ENCODE data around the gene TSFM.
"Not testable (repeated sequence)": the region's sequence is repeated elsewhere in the genome, so short reads cannot be mapped to it uniquely, and the experiment has no call there.

The TSFM gene

DNA sequence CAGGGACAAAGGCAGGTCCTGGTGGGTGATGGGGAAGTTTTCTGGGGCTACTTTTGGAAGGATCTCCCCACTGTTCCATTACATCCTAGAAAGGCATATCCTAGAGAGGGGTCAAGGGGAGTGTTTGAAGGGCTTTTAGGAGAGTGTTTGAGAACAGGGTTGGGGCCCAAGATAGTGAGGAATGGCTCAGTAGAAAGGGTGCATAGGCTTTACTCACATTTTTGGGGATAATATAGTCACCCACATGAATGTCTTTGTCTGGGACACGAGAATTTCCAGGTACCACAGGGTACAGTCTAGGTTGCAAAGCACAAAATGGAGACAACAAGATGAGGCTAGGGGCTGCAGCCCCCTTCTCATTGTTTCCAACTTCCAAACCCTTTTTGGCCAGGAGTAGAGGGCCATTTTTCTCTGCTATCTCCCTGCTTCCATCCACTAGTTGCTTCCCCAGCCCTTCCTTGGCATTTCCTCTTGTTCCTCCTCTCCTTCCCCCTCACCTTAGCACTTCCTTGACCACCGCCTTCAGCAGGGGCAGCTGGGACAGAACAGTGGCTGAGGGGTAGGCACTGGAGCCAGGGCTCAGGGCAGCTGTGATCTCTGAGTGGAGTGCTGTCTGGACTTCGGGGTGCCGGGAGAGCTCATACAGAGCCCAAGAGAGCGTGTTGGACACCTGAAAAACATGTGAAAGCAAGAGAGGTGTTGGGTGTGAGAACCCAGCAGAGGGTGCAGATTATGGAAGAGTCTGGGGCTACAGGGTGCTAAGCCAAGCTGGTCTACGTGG is 18.5 kb upstream of the TSFM start:
- no peak for DNase-seq (ENCODE audit: low spot score)

DNA sequence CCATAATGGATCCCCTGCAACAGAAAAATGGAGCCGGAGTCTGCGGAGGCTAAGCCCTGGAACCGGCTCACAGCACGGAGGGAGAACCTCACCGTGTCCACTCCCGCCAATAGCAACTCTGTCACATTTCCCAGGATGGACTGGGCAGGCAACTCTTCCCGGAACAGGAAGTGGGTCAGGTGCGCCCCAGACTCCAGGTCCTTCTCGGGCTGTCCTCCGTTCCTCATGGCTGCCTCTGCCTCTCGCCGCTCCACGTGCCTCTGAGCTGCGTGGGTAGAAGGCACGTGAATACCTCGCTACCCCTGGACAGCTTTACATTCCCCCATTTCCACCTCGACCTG is 18.0 kb upstream of the TSFM start:
- no peak for DNase-seq (ENCODE audit: low spot score)

DNA sequence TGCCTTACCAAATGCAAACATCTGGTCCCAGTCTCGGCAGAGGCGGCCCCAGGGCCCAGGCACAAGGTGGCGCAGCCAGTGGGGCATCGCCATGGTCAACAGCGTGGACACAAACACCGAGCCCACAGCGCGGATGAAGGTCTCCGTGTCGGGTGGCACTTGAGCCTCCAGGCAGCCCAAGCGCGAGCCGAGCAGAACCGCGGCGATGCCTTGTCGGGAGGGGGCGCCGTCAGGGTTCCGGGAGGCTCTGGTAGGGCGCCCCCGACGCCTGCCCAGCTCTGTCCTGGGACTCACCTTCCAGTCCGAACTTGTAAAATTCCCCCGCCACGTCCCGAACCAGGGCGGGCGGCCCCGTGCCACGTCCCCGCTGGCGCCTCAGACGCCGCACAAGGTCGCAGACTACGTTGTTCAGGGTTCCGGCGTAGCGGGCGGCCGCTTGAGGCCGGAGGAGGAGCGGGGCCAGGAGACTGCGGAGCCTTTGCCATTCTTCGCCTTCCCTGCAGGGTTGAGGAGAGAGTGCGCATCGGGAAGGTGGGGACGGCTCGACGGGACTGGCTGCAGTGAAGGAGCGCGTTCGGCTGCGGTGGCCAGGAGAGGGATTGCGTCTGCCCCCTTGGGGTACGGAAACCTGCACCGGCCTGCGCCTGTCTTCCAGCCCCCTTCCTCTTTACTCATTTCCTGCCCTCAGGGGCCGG is 17.4 kb upstream of the TSFM start:
- no peak for DNase-seq (ENCODE audit: low spot score)

DNA sequence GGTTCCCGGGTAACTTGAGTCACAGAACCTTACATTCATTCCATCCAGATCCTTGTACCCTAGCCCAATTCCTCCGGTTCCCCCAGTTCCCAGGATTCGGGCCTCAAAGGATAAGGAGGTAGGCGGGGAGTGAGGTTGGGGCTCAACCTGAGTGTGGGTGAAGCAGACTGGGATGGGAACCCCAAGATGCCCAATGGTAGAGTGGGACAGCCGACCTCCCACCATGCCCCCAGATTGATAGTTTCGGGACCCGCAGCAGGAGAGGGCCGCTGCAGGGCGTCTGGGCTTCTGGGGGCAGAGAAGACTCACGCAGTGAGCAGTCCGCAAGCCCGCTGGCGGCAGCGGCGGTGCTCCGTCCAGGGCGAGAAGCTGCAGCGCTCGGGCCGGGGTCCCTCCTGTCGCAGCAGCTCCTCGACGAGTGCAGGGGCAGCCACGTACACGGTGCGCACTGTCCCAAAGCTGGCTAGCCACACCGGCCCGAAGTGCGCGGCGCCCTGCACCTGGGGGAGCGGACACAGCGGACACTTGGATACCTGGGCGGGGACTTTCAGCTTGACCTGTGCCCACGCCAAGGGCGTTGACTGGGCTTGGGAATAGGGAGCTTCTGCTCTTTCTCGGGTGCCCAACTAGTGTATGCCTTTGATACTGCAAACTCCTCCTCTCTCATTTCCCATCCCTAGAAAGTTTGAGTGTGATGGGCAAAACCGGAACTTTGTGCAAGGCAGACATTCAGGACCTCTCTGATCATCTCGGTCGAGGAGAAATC is 16.7 kb upstream of the TSFM start:
- no peak for DNase-seq (ENCODE audit: low spot score)

DNA sequence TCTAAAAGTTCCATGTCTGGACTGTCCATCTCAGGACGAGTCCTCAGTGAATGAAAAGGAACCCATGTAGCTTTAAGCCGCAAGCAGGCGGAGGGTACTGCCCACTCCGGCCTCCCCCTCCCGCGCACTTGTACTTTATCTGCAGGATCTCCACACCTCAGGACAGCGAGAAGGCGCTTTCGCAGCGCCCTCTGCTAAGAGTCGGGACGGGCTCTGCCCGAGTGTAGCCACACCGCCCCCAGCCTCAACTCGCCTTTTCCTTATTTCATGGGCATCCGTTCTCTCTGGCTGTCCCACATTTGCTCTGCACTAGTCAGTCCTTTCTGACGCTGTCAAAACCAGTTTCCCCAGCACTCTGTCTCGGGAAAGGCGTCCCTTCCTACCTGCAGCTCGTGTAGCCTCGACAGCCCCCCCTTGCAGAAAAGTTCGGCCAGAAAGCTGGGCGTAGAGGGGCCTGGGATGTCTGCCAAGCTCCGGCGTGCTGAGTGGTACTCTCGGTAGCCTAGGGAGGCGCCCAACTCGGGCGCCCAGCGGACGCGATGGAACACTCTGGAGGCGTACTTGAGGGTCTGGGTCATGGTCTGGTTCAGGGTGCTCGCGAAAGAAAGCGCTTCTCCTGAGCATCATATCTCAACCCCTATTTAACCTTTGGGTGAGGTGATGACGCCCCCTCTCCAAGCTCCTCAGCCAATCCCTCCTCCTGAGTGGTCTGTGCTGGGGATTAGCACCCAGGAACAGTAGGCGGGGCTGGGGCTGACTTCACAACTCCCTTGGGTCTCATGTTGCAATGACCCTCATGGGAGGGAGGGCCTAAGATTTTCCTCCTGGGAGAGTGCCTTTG is 15.9 kb upstream of the TSFM start, which contains the start of gene CYP27B1:
CYP27B1 (minus strand) TSS at position 615 of the 841 bp plus-strand sequence; CDS start at position 578, 37 bp downstream.
- DNase-seq (ENCODE audit: low spot score): no peak

DNA sequence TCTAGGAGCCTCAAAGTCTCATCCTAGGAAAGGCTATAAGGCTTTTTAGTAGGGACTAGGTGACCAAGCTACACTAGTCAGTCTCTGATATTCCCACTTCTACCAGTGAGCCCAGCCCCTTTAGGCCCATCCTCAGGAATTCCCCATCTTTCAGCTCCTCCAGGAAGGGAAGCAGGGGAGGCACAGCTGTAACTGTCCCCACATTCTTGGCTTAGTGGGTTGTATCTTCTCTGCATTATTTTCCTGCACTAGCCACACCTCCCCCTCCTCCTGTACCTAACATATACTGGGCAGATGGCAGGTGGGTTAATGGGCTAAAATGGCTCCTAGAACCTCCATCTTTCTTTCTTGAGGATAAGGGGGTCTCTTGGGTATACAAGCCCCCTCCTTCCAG is 15.3 kb upstream of the TSFM start:
- DNase-seq (ENCODE audit: low spot score): no peak

DNA sequence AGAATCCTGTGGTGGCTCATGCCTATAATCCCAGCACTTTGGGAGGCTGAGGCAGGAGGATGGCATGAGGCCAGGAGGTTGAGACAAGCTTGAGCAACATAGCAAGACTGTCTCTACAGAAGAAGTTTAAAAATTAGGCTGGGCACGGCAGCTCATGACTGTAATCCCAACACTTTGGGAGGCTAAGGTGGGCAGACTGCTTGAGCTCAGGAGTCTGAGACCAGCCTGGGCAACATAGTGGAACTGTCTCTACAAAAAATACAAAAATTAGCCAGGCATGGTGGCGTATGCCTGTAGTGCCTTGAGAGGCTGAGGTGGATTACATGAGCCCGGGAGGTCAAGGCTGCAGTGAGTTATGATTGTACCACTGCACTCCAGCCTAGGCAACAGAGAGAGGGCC is 14.7 kb upstream of the TSFM start:
- no peak for DNase-seq (ENCODE audit: low spot score)

DNA sequence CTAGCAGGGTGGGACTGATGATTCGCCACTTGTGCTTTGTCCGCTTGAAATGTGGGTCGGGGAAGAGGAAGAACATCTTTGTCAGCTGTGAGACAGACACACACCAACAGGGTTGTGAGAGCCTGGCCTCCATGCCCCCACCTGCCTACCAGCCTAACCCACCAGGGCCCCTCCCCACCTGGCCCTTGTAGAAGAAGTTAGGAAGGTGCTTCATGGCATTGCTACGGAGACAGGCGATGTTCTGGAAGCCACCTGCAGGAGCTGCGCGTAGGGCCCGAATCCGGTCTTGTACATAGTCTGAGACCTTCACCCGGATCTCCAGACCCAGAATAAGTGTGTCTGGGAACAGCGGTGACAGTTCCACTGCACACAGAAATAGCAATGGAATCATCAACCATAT is 13.0 kb upstream of the TSFM start:
- DNase-seq (ENCODE audit: low spot score): no peak

DNA sequence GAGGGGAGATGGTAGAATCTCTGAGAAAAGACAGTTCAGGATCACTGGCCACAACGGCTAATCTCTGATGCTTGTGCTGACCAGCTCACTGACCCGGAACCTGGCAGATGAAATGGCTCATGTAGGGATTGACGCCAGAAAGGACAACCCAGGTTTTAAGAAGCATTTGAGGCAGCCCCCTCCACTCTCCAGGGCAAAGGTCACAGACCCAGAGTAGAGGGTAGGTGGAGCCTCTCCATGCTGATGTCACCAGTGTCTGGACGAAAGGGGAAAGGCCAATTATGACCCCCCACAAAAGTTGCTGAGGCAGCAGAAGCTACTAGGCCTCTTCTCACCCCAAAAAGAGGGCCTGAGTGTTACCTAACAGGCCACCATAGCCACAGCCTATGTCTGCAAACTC is 11.9 kb upstream of the TSFM start:
- DNase-seq (ENCODE audit: low spot score): no peak

DNA sequence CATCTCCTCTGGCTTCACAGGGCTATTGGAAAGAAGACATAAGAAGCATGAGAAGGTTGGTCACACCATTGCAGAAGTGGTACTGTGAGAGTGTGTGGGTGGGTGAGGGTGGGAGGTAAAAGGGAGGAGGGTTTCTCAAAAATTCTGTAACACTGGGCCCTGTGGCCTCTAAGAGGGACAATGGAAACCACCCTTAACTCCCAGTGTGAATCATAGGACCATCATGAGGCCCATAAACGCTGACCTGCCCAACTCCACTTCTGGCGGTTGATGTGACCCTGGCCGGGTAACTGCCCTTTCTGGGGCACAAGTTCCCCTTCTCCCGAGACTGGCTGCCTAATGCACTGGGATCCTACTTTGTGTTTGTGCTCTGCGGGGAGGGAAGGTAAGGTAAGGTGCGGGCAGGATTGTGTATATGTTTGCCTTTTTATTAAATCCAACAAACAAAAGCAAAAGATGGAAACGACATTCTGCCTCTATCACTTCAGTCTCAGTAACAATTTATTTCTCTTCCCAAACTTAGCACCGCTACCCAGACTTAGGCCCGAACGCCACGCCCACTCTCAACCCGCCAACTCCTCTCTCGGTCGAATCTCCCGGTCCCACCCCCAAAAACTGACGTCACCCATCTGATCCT is 11.2 kb upstream of the TSFM start:
- DNase-seq (ENCODE audit: low spot score): peak; percentile 78

DNA sequence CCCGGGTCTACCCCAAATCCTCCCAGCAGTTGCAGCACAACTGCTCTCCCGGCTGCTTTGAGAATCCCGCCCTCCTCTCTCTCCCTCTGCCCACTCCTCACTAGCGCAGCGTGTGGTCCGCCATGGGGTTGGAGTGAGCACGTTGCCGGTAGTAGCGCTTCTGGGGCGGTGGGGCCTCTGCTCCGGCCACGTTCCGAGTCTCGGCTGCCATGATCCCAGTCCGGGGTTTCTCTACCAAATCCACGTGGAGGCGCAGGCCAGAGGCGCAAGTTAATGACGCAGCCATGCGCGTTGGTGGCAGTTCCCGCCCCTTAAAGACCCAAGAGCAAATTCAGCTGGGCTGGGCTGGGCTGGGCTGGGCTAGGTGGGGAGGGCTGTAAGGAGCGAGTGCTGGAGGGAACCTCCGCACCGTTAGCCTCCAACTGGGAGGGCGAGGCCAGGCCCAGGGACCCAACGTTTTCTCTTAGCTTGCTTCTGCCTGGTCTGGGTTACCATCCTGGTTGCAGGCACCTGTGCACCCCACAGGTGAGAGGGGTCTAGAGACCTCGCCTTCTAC is 10.6 kb upstream of the TSFM start, which contains the start of gene METTL1:
METTL1 (minus strand) TSS at position 233 of the 556 bp plus-strand sequence; CDS start at position 211, 22 bp downstream.
- DNase-seq (ENCODE audit: low spot score): peak; percentile 92

DNA sequence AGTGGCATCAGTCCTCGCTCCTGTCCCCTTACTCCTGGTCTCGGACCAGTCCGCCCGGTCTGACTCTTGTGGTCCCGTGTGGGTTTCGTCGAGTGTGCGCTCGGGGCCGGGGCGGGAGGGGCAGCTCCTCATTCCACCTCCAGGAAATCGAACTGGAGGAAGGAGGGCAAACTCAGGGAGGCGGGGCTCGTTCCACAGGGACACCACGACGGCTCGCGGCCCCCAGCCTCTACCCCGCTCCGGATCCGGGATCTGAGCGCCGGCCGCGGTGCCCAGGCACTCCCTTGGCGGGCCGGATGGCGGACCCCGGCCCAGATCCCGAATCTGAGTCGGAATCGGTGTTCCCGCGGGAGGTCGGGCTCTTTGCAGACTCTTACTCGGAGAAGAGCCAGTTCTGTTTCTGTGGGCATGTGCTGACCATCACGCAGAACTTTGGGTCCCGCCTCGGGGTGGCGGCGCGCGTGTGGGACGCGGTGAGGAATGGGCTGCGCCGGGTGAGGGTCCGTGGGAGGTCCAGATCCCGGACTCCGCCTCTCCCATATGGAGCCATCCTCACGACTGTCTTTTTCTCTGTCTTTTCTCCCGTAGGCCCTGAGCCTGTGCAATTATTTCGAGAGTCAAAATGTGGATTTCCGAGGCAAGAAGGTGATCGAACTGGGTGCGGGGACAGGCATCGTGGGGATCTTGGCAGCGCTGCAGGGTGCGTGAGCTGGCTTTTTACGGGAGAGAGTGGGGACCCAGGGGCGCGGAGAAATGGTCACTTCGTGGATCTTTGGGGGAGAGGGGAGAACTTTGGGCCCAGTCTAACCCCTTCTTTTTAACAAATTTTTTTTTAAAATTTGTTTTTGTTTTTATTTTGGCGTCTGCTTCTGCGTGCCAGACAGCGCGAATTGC is 9.9 kb upstream of the TSFM start, which contains the start of gene EEF1AKMT3:
EEF1AKMT3 (plus strand) TSS at position 186 of the 894 bp plus-strand sequence; CDS start at position 297, 111 bp downstream.
- no peak for DNase-seq (ENCODE audit: low spot score)

DNA sequence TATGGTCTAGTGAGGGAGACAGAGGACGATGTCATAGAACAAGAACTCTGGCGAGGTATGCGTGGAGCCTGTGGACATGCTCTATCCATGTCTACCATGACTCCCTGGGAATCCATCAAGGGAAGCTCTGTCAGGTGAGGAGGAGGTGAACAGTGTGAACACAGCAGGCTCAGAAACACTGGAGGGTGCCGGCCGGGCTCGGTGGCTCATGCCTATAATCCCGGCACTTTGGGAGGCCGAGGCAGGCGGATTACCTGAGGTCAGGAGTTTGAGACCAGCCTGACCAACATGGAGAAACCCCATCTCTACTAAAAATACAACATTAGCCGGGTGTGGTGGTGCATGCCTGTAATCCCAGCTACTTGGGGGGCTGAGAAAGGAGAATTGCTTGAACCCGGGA is 8.0 kb upstream of the TSFM start:
- not testable (repeated sequence) for DNase-seq (ENCODE audit: low spot score)

DNA sequence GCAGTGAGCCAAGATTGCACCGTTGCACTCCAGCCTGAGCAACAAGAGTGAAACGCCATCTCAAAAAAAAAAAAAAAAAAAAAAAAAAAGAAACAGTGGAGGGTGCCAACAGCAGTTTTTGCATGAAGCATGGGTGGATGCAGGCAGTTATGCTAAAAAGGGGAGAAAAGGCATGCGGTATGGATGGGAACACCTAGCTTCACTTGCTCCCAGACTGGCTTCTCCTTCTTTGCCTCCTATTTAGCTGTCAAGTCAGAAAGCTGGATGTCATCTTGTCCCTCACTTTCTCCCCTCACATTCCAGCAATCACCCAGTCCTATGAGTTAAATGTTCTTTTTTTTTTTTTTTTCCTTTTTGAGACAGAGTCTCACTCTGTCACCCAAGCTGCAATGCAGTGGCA is 7.5 kb upstream of the TSFM start:
- DNase-seq (ENCODE audit: low spot score): no peak

DNA sequence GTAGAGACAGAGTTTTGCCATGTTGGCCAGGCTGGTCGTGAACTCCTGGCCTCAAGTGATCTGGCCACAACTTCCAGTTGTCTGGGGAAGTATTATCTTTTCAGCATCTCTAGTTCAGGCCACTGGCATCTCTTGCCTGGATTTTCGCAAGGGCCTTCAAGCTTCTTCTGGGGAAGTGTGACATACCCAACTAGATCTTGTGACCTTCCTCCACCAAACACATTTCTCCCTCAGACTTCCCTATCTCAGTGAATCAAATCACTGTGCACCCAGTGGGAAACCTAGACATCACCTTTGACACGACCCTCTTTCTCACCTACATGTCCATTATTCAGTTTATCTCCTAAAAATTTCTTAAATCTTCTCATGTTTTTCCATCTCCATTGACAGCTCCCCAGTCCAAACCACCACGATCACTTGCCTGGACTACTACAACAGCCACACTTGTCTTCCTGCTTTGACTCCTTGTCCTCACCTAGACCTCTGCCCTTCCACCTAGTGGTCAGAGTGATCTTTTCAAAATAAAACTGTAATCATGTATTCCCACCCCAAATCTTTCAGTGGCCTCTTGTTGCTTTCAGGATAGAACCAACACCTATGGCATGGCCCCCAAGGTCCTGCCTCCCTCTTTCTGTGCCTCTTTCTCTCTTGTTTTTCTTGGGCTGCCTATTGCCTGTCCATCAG is 6.9 kb upstream of the TSFM start:
- DNase-seq (ENCODE audit: low spot score): no peak

DNA sequence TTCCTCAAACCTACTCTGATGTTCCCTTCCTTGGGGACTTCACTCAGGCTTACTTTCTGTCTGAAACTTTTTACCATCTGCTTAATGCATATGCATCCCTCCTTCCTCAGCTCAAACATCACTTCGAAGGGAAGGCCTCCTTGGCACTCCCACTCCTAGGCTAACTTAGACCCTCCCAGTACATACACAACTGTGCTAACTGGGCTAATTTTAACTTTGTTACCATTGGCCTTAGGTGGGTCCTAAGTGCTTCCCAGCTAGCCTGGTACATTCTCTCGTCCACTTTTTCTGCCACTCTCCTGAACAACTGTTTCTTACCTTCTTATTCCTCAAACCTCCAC is 6.4 kb upstream of the TSFM start:
- no peak for DNase-seq (ENCODE audit: low spot score)

DNA sequence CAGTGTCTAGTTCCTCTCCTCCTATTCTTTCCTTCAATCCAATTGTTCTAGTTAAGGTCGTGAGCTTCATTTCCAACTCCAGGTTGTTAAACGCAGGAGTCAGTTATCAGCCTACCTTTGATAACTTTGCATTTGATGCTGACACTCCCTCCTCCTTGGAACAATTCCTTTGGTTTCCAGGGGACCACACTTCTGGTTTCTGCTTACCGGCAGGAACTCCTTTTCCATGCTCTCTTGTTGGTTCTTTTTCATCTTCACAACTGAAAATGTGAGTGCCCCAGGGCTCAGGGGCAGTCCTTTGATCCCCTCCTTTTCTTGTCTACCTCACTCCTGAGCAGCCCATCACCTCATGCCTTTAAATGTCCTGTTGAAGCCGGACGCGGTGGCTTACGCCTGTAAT is 5.2 kb upstream of the TSFM start:
- no peak for DNase-seq (ENCODE audit: low spot score)

DNA sequence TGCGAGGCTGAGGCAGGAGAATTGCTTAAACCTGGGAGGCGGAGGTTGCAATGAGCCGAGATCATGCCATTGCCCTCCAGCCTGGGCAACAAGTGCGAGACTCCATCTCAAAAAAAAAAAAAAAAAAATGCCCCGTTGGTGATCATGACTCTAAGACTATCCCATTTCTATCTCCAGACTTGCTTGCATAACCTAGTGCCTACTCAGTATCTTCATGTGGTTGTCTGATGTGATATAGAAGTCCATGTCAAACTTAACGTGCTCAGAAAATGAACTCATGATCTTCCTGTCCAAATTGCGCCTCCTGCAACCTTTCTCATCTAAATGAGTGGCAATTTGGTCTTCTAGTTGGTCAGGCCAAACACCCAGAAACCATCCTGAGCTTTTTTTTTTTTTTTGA is 4.7 kb upstream of the TSFM start:
- DNase-seq (ENCODE audit: low spot score): no peak

DNA sequence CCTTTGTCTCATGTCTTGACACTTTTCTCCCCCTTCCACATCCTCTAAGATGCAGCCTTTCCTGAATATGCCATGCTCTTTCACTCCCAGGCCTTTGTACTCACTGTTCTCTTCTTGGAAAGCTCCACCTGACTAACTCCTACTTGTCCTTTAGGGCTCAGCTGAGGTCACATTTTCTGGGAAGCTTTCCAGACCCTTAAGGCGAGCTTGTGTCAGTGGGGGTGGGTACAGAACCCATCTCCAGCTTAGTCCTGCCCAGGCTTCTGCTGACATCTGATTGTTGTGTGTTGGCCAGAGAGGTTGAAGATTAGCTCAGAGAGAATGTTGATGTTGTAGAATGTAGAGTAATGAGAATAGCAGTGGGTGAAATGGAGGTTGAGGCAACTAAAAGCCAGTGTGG is 2.9 kb upstream of the TSFM start:
- no peak for DNase-seq (ENCODE audit: low spot score)
